HG03103 (cell line): ENCODE data around the gene TRIM68.

Source experiments
- ATAC-seq: cut with Tn5 transposase; IDR thresholded peaks from one replicate; pipeline ENCODE4 v1.9.1; 2021; ENCODE audit warnings: low read depth; ENCODE audit not compliant: unreplicated experiment

The TRIM68 gene

GRCh38 chr11:4607781-4608666 lies at the start of gene TRIM68:
TRIM68 (minus strand) TSS chr11:4608231; CDS start chr11:4605504, 2,727 bp downstream.
- ATAC-seq = peak; percentile 99

- ATAC-seq = no peak
These were observed 46.8 kb upstream of the TRIM68 start for GRCh38 chr11:4654635-4655369.

GRCh38 chr11:4647766-4648165 lies 39.7 kb upstream of the TRIM68 start:
- ATAC-seq = no peak

- ATAC-seq = no peak
These were observed 37.9 kb upstream of the TRIM68 start for GRCh38 chr11:4645974-4646373.

- no peak for ATAC-seq
These were observed 36.2 kb upstream of the TRIM68 start for GRCh38 chr11:4644233-4644632.

- ATAC-seq = no peak
These were observed 35.7 kb upstream of the TRIM68 start, which contains the start of gene OR51E1 for GRCh38 chr11:4643682-4644081. OR51E1 (plus strand) TSS chr11:4643982; CDS start chr11:4652527, 8,545 bp downstream.

- no peak for ATAC-seq
These were observed 35.0 kb upstream of the TRIM68 start for GRCh38 chr11:4643076-4643475.

- no peak for ATAC-seq
These were observed 34.0 kb upstream of the TRIM68 start for GRCh38 chr11:4642043-4642442.

- ATAC-seq = no peak
These were observed 33.5 kb upstream of the TRIM68 start for GRCh38 chr11:4641501-4641900.

- no peak for ATAC-seq
These were observed 31.9 kb upstream of the TRIM68 start for GRCh38 chr11:4639931-4640330.

GRCh38 chr11:4637662-4638047 lies 29.6 kb upstream of the TRIM68 start:
- no peak for ATAC-seq

- peak; percentile 93 for ATAC-seq
These were observed 29.1 kb upstream of the TRIM68 start, which contains the start of gene OR51D1 for GRCh38 chr11:4636962-4637661. OR51D1 (plus strand) TSS chr11:4637477; CDS start chr11:4639791, 2,314 bp downstream.

GRCh38 chr11:4636136-4636535 lies 28.1 kb upstream of the TRIM68 start:
- ATAC-seq = no peak

GRCh38 chr11:4626207-4627099 lies 18.4 kb upstream of the TRIM68 start:
- peak; percentile 86 for ATAC-seq

GRCh38 chr11:4619514-4619913 lies 11.5 kb upstream of the TRIM68 start:
- ATAC-seq = no peak

GRCh38 chr11:4615856-4616444 lies 7.9 kb upstream of the TRIM68 start:
- ATAC-seq = no peak

GRCh38 chr11:4611986-4612385 lies 4.0 kb upstream of the TRIM68 start:
- ATAC-seq = no peak

- no peak for ATAC-seq
These were observed 2.4 kb upstream of the TRIM68 start for GRCh38 chr11:4610258-4610935.

- no peak for ATAC-seq
These were observed 935 bp downstream of the TRIM68 start for GRCh38 chr11:4607096-4607495.
